Measurements from ENCODE around the gene TTC27.
A peak's percentile ranks its signal among the peaks of the same experiment; 100 is the strongest.

The TTC27 gene

DNA sequence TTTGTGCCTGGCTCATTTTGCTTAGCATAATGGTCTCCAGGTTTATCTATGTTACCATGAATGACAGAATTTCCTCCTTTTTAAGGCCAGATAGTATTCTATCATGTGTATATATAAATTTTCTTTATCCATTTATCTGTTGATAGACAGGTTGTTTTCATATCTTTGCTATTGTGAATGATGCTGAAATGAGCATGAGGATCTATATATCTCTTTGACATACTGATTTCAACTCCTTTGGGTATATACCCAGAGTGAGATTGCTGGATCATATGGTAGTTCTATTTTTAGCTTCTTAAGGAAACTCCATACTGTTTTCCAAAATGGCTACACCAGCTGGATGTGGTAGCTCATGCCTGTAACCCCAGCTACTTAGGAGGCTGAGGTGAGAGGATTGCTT, 232.5 kb downstream of the TTC27 start:
- in situ Hi-C loops (cut with HindIII; ENCODE audit: low pct_ligation_motif_present, low sequenced_read_pairs): no loop called here
- H3K36me3 ChIP-seq (replicated peaks): no peaks in the 10 kb centered on the region
- TF ChIP-seq, protein P1, sequence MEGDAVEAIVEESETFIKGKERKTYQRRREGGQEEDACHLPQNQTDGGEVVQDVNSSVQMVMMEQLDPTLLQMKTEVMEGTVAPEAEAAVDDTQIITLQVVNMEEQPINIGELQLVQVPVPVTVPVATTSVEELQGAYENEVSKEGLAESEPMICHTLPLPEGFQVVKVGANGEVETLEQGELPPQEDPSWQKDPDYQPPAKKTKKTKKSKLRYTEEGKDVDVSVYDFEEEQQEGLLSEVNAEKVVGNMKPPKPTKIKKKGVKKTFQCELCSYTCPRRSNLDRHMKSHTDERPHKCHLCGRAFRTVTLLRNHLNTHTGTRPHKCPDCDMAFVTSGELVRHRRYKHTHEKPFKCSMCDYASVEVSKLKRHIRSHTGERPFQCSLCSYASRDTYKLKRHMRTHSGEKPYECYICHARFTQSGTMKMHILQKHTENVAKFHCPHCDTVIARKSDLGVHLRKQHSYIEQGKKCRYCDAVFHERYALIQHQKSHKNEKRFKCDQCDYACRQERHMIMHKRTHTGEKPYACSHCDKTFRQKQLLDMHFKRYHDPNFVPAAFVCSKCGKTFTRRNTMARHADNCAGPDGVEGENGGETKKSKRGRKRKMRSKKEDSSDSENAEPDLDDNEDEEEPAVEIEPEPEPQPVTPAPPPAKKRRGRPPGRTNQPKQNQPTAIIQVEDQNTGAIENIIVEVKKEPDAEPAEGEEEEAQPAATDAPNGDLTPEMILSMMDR (IDR thresholded peaks at IDR 0.05; ENCODE audit: low read depth, low read length, missing control alignments): no peak
- no peak overlapping the region for H3K27ac ChIP-seq
- no peak for DNase-seq
- no peaks in the 10 kb centered on the region for H3K27me3 ChIP-seq (replicated peaks)
- no peak overlapping the region for H3K4me3 ChIP-seq (ENCODE audit: low read depth, low read length)

DNA sequence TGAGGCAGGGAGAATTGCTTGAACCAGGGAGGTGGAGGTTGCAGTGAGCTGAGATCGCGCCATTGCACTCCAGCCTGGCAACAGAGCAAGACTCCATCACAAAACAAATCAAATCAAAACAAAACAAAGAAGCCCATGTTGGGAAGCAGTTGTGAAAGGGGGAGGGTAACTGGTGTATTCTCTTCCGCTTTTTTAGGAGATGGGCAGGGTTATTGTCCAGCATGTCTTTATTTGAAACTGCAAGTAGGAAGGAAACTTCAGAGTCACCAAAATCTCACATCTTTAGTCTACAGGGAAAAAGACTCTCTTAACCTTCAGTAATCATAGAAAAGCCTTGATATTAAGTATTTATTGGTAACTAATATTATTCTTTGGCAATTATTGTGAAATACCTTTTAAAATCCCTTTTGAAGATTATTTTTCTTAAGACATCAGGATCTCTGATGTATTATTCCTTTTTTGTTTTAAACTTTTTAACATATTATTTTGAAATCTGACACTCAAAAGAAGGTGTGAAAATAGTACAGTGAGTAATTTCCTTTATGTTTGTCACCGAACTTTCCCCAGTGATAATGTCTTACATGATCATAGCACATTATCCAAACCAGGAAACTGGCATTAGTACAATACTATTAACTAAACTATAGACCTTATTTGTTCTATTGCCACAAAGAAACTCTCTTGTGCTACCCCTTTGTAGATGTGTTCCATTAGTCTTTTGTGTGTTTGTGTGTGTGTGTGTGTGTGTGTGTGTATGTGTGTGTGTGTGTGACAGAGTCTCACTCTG, 234.6 kb downstream of the TTC27 start:
- H3K27me3 ChIP-seq (replicated peaks): no peaks in the 10 kb centered on the region
- H3K4me3 ChIP-seq (ENCODE audit: low read depth, low read length): no peak overlapping the region
- no peaks in the 10 kb centered on the region for H3K36me3 ChIP-seq (replicated peaks)
- DNase-seq: no peak
- TF ChIP-seq, protein P1 (IDR thresholded peaks at IDR 0.05; ENCODE audit: low read depth, low read length, missing control alignments): no peak
- no peak overlapping the region for H3K27ac ChIP-seq
- in situ Hi-C loops (cut with HindIII; ENCODE audit: low pct_ligation_motif_present, low sequenced_read_pairs): no loop called here

DNA sequence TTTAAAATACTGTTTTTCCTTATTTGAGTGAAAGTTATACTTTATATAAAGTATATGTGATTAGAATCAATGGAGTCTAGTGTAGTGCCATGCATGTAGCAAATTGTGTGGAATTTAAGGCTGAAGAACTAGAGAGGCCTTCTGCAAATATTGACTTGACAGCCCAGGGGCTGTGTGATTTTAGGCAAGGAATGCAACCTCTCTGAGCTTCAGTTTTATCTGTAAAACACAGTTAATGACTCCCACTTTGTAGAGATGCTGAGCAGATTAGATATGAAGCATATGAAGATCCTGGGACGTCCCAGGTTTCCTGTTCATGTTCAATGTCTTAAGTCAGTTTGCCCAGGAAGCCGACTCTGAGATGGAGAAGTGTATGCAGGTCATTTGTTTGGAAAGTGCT, 235.5 kb downstream of the TTC27 start:
- Histone ChIP-seq H3K36me3 (replicated peaks) (no peaks in the 10 kb centered on the region), H3K27me3 (replicated peaks) (no peaks in the 10 kb centered on the region), H3K27ac (no peak overlapping the region), H3K4me3 (ENCODE audit: low read depth, low read length) (no peak overlapping the region)
- in situ Hi-C loops (cut with HindIII; ENCODE audit: low pct_ligation_motif_present, low sequenced_read_pairs): no loop called here
- DNase-seq: no peak
- TF ChIP-seq, protein P1 (IDR thresholded peaks at IDR 0.05; ENCODE audit: low read depth, low read length, missing control alignments): no peak

DNA sequence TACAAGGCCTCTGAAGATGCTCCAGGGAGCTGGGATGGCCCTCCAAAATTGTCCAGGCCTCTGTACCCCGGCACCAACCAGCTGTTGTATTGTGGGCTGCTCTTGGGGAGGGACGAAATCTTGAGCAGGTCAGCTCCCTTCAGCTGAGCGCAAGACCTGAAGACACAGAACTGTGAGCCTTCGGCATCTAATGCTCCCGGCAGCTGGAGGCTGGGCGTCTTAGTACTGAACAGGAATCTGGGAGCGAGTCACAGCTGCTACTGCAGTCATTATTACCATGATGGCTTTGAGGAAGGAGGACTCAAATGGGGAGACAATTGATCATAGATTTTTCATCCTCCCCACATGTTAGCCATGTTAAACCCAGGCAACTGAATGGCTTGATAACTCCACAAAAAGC, 236.0 kb downstream of the TTC27 start:
- Histone ChIP-seq H3K27me3 (replicated peaks) (no peaks in the 10 kb centered on the region), H3K36me3 (replicated peaks) (no peaks in the 10 kb centered on the region), H3K4me3 (ENCODE audit: low read depth, low read length) (no peak overlapping the region), H3K27ac (peak overlapping the region; percentile 88)
- TF ChIP-seq, protein P1 (IDR thresholded peaks at IDR 0.05; ENCODE audit: low read depth, low read length, missing control alignments): no peak
- in situ Hi-C loops (cut with HindIII; ENCODE audit: low pct_ligation_motif_present, low sequenced_read_pairs): no loop called here
- DNase-seq: no peak

DNA sequence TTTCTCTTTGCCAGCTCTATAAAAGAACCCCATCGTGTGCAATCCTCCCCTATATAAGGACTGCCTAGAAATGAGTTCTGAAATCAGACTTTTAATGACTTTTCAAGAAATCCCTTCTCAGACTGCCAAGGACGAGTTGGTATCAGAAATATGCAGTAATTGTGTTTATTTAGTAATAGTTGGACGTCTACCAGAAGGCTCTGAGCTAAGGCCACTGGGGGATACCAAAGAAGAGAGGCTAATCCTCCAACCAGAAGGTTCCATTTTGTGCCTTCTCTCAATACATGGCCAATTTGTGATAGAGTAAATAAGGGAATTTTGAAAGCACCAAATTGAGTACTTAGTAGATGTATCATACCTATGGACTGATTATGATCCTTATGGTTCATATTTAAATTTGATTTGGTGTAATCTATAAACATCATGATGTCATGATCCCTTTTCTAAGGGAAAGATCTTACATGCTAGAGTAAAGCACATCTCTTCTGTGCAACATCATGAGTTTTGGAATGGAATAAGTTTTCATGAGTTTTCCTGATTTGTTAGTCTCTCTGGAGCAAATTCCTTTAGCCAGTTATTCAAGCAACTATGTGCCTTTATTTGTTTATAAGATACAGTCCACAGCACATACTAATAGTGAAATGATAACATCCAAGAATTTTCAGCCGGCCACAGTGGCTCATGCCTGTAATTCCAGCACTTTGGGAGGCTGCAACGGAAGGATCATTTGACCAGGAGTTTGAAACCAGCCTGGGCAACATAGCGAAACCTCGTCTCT, 236.7 kb downstream of the TTC27 start:
- in situ Hi-C loops (cut with HindIII; ENCODE audit: low pct_ligation_motif_present, low sequenced_read_pairs): no loop called here
- Histone ChIP-seq H3K27ac (peak overlapping the region; percentile 88), H3K27me3 (replicated peaks) (no peaks in the 10 kb centered on the region), H3K36me3 (replicated peaks) (no peaks in the 10 kb centered on the region), H3K4me3 (ENCODE audit: low read depth, low read length) (no peak overlapping the region)
- TF ChIP-seq, protein P1 (IDR thresholded peaks at IDR 0.05; ENCODE audit: low read depth, low read length, missing control alignments): no peak
- peak; percentile 80 for DNase-seq

Measured in brain microvascular endothelial cell (primary cell).